Measurements from ENCODE around the gene PDE7B. TPM values are rescaled to one million over a fixed set of nuclear protein-coding genes. Genes with fewer than 3 reads are reported as not detected.
A peak's percentile ranks its signal among the peaks of the same experiment; 100 is the strongest.

Gene PDE7B
- 10 to 100 TPM in 3 of 5 donors, 1 to 10 TPM in 1, under 1 TPM in 1; 0.29 to 73.2 (median 10.3) TPM for total RNA-seq
- 1 to 10 TPM in 2 of 3 donors, under 1 TPM in 1; 0.70 to 5.0 (median 2.2) TPM for polyA plus RNA-seq
- long read RNA-seq, donor 1: 0 reads
- long read RNA-seq, donor 2: 0 reads
- long read RNA-seq, donor 3: 0 reads
- long read RNA-seq, donor 4: 0 reads
- long read RNA-seq, donor 5: 0 reads
- long read RNA-seq, donor 6: 0 reads
- long read RNA-seq, donor 7: 0 reads
- long read RNA-seq, donor 8: 0 reads
- long read RNA-seq, donor 9: 0 reads
- long read RNA-seq, donor 10, full-length matches to known transcripts: 1 of 1 reads
- long read RNA-seq, donor 10, partial matches to known transcripts: 0 of 1 reads
- long read RNA-seq, donor 10, other reads (novel, unspliced or antisense): 0 of 1 reads

- Histone ChIP-seq H3K27me3 (no peaks in the 10 kb centered on the region), H3K27ac (peak within 1 kb of the TSS; percentile 19 to 69 (median 60)), H3K9me3 (no peaks in the 10 kb centered on the region), H3K36me3 (no peaks in the 10 kb centered on the region), H3K4me3 (peak within 1 kb of the TSS; percentile 28 to 37 (median 34)), H3K4me1 (peaks cover 0 to 36% (median 4%) of the 10 kb centered on the region in 4 donors)
- DNase-seq: peak; percentile 77 to 92
- WGBS, 5 donors: 3 to 6% (median 5%) methylated on average over 12 of the region's 12 CpGs
- intact Hi-C loops (cut with DNase I; ENCODE audit: low total_unique reads): no loop called here
- no peak for TF ChIP-seq CTCF (IDR thresholded peaks at IDR 0.05)
- peak in 2 of 4 donors; percentile 55 to 73 for TF ChIP-seq POLR2A (IDR thresholded peaks at IDR 0.05)
- peak; percentile 91 to 97 (median 95) for TF ChIP-seq POLR2AphosphoS5 (IDR thresholded peaks at IDR 0.05)
- peak; percentile 77 for TF ChIP-seq EP300 (IDR thresholded peaks at IDR 0.05)
Measured at GRCh38 chr6:135851442-135852271, at the start of gene PDE7B. PDE7B (plus strand) TSS chr6:135851701.

DNA sequence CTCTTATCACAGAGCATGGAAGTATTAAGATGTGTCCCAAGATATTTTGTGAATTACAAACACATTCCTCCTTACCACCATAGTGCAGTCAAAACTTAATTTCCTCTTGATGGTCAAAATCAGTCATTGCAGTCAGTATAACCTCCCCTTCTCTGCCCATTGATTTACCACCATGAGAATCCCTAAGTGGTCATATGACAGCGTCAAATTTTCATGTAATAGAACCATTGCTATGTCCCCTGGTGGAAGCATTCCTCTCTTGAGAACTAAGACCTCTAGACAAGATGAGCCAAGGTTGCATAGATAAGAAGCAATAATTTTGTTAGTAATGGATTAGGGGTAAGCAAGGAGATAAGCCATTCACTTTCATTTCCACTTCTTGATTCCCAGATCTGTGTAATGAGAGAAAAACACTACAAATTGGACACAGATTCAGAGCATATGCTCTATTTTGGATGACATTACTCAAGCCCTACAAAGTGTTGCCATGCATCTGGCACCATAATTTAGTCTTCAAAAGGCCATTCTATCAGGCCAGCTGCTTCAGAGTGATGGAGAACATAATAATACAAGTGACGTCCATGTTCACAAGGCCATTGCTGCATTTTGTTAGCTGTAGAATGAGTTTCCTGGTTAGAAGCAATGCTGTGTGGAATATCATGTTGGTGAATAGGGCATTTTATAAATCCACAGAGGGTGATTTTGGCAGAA is 49.6 kb upstream of the PDE7B start:
- intact Hi-C loops (cut with DNase I; ENCODE audit: low total_unique reads): no loop called here
- TF ChIP-seq CTCF (IDR thresholded peaks at IDR 0.05): no peak
- no peak for TF ChIP-seq POLR2AphosphoS5 (IDR thresholded peaks at IDR 0.05)
- TF ChIP-seq EP300 (IDR thresholded peaks at IDR 0.05): no peak
- no peak for TF ChIP-seq POLR2A (IDR thresholded peaks at IDR 0.05)
- Histone ChIP-seq H3K4me3 (no peak overlapping the region), H3K36me3 (no peaks in the 10 kb centered on the region), H3K4me1 (no peaks in the 10 kb centered on the region), H3K27ac (no peak overlapping the region), H3K9me3 (no peaks in the 10 kb centered on the region), H3K27me3 (no peaks in the 10 kb centered on the region)
- no peak for DNase-seq
- 88 to 98% (median 97%) methylated on average over 2 of the region's 2 CpGs for WGBS, 5 donors

- Histone ChIP-seq H3K36me3 (no peaks in the 10 kb centered on the region), H3K27ac (no peak overlapping the region), H3K27me3 (no peaks in the 10 kb centered on the region), H3K4me3 (no peak overlapping the region), H3K9me3 (peaks cover 0 to 6% (median 0%) of the 10 kb centered on the region in 4 donors), H3K4me1 (peaks cover 0 to 11% (median 0%) of the 10 kb centered on the region in 4 donors)
- DNase-seq: no peak
- intact Hi-C loops (cut with DNase I; ENCODE audit: low total_unique reads): no loop called here
- TF ChIP-seq CTCF (IDR thresholded peaks at IDR 0.05) (no peak), POLR2A (IDR thresholded peaks at IDR 0.05) (no peak), POLR2AphosphoS5 (IDR thresholded peaks at IDR 0.05) (no peak), EP300 (IDR thresholded peaks at IDR 0.05) (no peak)
- 85 to 95% (median 86%) methylated on average over 5 of the region's 5 CpGs for WGBS, 5 donors
Measured at GRCh38 chr6:135810486-135810885, 41.0 kb upstream of the PDE7B start.

DNA sequence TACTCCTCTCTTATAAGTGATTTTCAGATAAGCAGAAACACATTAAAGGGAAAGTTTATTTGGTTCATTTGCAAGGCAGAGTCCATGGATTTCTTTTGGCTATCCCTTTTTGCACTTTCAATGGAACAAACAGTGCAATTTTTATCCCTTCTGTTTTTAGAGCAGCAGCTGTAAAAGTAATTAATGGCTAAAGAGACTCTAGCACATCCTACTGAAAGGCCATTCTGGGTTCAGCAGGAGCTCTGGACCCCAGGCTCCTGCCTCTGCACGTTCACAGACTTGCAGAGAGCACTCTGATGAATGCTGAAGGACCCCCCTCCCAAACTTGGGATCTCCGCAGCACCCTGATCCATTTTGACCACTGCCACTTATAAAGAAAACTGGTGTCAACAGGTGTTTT is 40.3 kb upstream of the PDE7B start:
- Histone ChIP-seq H3K27ac (no peak overlapping the region), H3K4me3 (no peak overlapping the region), H3K27me3 (no peaks in the 10 kb centered on the region), H3K9me3 (peaks cover 0 to 6% (median 0%) of the 10 kb centered on the region in 4 donors), H3K4me1 (peaks cover 0 to 11% (median 0%) of the 10 kb centered on the region in 4 donors), H3K36me3 (no peaks in the 10 kb centered on the region)
- intact Hi-C loops (cut with DNase I; ENCODE audit: low total_unique reads): no loop called here
- TF ChIP-seq CTCF (IDR thresholded peaks at IDR 0.05): no peak
- TF ChIP-seq POLR2AphosphoS5 (IDR thresholded peaks at IDR 0.05): no peak
- no peak for TF ChIP-seq POLR2A (IDR thresholded peaks at IDR 0.05)
- no peak for TF ChIP-seq EP300 (IDR thresholded peaks at IDR 0.05)
- no peak for DNase-seq
- 59 to 80% (median 75%) methylated on average over 2 of the region's 2 CpGs for WGBS, 5 donors
